GM21360 (cell line): ENCODE results near the gene NR1D2.

Experiments
- ATAC-seq: cut with Tn5 transposase; IDR thresholded peaks from one replicate; pipeline ENCODE4 v1.9.1; 2021; ENCODE audit warnings: mild to moderate bottlenecking, moderate library complexity; ENCODE audit not compliant: unreplicated experiment

NR1D2 gene

GRCh38 chr3:23928524-23928923, 16.6 kb upstream of the NR1D2 start:
- ATAC-seq = no peak

DNA sequence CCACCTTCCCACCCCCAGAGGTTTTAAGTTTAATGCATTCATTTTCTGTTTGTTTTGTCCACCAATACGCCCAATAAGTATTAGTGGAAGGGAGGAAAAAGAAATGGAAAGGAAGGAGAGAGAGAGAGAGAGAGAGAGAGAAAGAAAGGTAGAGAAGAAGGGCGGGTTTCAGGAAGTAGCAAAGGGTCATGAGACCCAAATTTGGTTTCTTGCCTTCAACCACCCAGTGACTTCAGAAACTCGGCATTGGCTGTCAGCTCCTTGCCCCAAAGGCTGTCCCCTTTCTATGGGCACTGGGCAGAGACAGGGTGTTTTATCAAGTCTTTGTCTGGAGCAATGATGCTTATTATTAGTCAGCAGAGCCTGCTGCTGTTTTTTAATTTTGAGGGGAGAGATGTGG, 13.5 kb upstream of the NR1D2 start:
- no peak for ATAC-seq

DNA sequence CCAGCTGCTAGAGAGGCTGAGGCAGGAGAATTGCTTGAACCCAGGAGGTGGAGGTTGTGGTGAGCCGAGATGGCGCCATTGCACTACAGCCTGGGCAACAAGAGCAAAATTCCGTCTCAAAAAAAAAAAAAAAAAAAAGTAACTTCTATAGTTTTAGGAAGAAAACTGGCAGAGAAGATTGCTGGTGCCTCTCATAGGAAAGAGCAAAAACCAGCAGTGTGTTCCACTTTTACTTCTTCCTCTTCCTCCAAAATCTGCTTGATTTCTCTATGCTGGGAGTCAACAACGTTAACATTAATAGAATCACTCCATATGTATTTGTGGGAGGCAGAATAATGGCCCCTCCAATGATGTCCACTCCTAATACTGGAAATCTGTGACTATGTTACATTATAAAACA, 12.5 kb upstream of the NR1D2 start:
- no peak for ATAC-seq

GRCh38 chr3:23934253-23934652, 10.8 kb upstream of the NR1D2 start:
- no peak for ATAC-seq

GRCh38 chr3:23937296-23937695, 7.8 kb upstream of the NR1D2 start:
- no peak for ATAC-seq

DNA sequence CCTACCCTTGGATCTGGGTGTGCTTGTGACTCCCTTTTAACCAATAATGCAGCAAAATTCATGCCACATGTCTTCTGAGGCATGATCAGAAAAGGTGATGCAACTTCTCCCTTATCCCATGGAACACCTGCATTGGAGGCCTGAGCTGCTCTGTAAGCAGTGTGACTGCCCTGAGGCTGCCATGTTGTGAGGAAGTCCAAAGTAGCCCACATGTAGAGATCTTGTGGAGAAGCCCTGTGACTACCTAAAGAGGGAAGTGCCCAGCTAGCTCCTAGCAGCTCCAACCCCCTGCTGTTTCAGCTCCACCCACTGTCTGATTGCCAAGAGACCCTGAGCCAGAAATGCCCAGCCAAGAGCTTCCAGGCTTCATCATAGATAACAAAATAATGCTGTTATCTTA, 6.4 kb upstream of the NR1D2 start:
- no peak for ATAC-seq

- no peak for ATAC-seq
These were observed 4.3 kb upstream of the NR1D2 start for GRCh38 chr3:23940775-23941174.

- no peak for ATAC-seq
These were observed 3.6 kb upstream of the NR1D2 start for GRCh38 chr3:23941440-23941839.

GRCh38 chr3:23942546-23942945, 2.5 kb upstream of the NR1D2 start:
- no peak for ATAC-seq

- ATAC-seq = no peak
These were observed 891 bp upstream of the NR1D2 start for GRCh38 chr3:23944007-23944783.

GRCh38 chr3:23945663-23945912, 502 bp downstream of the NR1D2 start:
- ATAC-seq = no peak

DNA sequence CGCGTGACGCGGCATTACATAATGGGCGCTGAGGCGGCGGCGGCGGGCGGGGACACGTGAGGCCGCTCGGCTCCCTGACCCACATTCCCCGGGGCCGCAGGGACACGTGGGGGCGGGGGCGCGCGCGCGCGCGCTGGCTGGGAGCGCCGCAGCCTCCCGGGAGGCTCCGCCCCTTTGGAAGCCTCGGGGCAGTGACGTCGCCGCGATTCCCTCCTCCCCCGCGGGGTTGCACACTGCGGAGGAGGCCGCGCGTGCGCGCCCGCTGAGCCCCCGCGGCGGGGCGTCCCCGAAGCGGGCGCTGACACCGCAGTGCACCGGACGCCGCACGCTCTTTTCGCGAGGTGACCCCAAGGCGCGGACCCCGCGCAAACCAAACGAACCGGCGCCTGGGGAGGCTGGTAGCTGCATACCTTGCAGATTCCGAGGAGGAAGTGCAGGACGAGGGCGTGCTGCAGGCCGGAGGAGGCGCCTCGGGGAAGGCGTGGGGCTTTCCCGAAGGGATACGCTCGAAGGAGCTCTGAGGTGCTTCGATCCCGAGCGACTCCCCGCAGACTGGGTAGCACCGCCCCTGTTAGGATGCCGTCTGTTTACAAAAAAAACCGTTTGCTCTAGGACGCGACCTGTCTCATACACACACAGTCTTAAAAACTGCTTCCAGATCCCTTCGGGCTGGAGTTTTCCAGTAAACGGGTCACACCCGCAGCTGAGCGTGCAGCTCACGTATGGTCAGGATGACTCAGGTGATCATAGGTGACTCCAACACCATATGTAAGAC, 1.0 kb downstream of the NR1D2 start:
- ATAC-seq = peak; percentile 73

DNA sequence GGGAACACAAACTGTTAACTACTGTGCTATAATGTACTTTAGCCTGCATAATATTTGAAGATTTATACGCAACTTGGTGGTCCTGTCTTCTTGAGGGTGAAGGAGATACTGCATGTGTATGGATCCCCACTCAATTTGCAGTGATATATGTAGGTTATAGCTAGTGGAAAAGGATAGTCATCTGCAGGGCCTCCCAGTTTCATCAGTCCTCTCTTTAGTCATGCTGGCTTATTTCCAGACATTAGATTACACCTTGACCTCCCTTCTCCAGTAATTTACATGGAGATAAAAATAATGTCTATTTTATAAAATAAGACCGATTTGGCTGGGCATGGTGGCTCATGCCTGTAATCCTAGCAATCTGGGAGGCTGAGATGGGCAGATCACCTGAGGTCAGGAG, 3.7 kb downstream of the NR1D2 start:
- no peak for ATAC-seq

DNA sequence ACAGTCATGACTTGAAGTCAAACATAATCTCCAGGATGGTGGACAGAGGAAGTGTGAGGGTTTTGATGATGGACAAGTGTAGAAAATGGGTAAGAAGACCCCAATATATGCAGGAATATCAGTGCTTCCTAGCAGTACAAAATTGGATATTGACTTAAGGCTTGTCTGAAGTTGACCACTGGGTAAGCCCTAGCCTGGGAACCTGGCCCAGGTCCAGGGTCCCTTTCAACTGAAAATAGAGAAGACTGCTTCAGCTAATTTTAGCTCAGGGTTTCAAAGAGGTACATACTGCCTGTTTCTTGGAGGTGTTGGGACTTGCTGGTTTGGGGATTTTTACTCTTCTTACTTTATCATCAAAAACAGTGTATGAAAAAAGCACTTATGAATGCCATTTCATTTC, 4.7 kb downstream of the NR1D2 start:
- ATAC-seq = peak; percentile 12

DNA sequence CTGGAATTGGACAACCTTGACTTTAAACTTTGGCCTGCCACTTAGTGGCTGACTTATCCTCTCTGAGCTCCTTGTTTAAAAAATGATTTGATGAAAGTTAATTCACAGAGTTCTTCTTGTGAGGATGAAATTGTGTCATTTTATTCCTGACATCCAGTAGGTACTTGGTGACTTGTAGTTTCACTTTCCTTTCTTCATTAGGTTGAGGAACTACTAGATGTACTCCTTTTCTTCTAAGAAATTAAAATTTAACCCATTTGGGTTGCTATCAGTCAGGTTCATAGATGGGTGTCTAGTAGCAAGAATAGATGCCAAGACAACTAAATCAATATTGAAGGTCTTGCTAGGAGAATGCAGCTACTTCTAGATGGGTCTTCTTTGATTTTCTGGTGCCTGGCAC, 5.2 kb downstream of the NR1D2 start:
- ATAC-seq = no peak

- no peak for ATAC-seq
These were observed 7.6 kb downstream of the NR1D2 start for GRCh38 chr3:23952646-23953045.

DNA sequence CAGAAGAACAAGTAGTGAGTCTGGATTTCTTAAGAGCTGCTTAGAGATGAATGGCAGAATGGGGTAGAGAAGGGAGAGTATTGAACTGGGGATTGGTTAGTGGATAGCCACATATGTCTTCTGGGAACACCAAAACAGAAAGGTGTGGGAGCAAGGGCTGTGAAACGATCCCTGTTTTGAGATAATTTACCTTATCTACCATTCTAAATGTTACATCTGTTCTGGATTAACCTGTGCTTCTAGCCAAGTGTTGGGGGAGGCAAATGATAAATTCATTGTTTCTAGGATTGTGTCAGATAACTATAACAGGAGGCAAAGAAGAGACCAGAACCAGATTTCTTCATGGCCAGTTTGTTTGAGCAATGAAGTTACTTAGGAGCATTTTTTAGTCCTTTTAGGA, 8.4 kb downstream of the NR1D2 start:
- ATAC-seq = no peak

GRCh38 chr3:23954144-23954543, 9.1 kb downstream of the NR1D2 start:
- no peak for ATAC-seq

- ATAC-seq = no peak
These were observed 11.6 kb downstream of the NR1D2 start for GRCh38 chr3:23956701-23957100.

DNA sequence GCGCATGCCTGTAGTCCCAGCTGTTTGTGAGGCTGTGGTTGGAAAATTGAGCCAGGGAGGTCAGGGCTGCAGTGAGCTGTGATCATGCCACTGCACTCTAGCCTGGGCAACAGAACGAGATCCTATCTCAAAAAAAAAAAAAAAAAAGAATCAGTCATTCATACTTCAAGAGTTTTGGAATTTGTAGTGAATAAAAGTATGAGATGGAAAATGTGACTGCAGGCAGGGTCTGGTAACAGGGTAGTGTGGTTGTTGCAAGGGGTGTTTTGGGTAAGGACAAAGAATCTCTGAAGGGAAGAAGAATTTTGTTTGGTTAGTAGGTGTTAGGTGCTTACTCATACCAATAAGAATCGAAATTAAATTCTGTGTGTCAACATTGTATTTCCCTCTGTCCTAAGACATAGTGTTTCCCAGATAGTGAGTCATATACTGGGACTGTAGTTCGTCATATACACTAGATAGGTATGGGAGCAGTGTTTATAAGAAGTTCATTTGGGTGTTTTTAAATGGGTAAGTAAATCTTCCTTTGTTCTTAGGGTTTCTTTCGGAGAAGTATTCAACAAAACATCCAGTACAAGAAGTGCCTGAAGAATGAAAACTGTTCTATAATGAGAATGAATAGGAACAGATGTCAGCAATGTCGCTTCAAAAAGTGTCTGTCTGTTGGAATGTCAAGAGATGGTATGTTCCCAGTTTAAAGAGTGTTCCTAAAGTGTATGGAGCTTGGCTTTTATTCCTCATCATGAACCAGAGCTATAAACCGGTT, 14.2 kb downstream of the NR1D2 start:
- no peak for ATAC-seq

- no peak for ATAC-seq
These were observed 15.6 kb downstream of the NR1D2 start for GRCh38 chr3:23960649-23961048.

GRCh38 chr3:23961066-23961465, 16.0 kb downstream of the NR1D2 start:
- ATAC-seq = no peak
